Putamen (tissue), 1 donor: ENCODE results near the gene CYP3A5.
"Not testable (repeated sequence)": the region's sequence is repeated elsewhere in the genome, so short reads cannot be mapped to it uniquely, and the experiment has no call there.

Source experiments
- DNase-seq: peaks from one replicate; pipeline ENCODE4 v3.0.0-alpha.2; 2016; ENCODE audit warnings: low spot score

Gene CYP3A5

DNA sequence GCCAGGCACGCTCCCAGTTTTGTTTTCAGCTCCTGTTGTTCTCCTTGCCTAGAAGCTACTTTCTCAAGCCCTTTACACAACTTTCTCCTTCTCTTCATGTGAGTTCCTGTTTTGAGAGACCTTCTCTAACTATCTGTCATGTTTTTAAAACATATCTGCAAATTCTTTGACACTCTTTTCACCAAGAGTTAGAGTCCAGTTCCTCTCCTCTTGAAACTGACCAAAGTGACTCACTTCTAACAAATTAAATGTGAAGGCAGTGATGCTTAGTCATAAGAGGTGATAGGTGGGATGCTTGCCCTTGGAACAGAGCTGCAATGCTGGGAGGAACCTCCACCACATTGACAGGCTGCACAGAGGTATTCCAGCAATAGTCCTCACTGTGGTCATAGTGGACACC, 37.8 kb downstream of the CYP3A5 start:
- no peak for DNase-seq

DNA sequence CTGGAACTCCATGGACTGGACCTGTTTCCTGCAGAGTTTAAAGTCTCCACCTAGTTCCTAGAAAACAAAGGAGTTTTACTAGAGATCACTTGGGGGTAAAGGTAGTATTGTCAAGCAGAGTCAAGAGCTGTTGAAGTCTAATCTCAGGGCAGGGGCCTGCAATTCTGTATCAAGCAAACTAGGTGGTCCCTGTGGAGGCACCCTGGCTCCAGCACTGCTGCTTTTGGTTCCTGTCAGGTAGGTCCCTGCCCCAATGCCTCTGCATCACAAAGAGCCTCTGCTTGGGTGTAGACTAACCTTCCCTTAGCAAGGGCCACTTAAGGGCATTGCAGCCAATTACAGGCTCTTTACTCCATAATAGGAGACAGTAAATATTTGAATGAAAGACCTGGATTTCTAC, 40.5 kb downstream of the CYP3A5 start:
- no peak for DNase-seq

DNA sequence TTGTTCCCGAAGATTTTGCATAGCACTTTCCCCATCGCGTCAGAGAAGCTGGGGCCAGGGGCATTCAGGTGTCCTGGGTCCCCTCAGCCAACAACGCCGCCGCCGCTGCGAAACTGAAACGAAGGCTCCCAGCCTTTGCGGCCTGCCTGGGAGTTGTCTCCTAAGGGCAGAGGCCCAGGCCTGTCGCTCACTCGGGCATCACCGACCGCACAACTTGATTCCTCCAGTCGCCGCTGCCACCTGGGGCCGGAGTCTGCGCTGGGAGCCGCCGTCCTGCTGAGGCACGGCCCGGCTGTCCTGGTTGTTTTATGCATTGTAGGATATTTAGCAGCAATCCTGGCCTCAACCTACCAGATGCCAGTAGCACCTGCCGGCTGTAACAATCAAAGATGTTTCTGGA, 41.1 kb downstream of the CYP3A5 start:
- no peak for DNase-seq

DNA sequence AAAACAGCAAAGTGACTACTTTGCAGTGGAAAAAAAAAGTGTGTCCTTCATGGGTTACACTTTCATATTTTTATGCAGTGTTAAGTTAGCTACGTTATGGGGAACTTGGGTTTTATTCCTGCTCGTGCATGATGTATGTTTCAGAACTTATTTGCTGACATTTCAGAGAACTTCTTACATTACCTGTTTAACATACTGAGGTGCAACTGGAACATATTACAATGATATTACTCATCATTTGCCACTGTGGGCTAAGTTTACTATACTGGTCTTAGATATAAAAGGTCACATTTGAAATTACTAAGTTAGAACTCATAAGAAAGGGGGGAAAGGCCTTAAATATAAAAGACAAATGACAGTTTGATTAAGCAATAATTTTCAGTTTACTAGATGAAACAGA, 42.4 kb downstream of the CYP3A5 start:
- not testable (repeated sequence) for DNase-seq

DNA sequence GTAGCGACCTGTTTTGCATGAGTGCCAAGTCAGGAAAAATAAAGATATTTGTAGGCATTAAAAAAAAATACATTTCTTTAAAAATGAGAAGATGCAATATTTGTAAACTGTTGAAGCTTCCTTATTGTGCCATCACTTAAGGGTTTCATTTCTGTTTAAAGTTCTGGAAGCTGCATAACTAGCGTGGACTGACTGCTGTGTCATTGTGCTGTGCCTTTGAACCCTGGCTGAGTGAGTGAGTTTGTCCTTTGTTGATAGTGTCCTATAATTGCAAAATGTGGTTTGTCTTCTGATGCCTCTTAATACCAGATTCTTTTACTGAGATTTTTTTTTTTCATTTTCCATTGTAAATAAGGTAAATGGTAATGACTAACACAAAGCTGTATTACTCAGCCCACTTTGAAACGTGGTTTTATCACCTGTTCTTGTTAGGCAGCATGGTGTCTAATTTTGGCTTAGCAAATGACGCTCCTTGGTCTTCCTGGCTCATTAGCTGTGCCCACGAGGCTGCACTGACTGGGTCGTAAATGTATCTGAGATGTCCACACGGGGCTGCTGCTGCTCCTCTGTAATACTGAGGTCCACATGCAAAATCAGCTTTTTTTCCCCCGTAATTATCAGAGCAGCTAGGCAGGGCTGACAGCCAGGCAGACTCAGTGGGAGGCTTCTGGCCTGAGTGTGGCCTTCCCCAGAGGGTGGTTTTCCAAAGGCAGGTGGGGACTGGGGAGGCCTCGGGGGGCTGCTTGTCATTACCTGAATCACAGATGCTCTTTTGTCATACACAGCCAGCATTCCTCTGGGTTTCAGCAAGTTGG, 48.3 kb downstream of the CYP3A5 start:
- DNase-seq = no peak

DNA sequence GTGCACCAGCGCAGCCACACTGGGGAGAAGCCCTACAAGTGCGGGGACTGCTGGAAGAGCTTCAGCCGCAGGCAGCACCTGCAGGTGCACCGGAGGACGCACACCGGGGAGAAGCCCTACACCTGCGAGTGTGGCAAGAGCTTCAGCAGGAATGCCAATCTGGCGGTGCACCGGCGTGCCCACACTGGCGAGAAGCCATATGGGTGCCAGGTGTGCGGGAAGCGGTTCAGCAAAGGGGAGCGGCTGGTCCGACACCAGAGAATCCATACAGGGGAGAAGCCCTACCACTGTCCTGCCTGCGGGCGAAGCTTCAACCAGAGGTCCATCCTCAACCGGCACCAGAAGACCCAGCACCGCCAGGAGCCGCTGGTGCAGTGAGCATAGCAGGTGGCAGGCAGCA, 50.2 kb downstream of the CYP3A5 start:
- no peak for DNase-seq

DNA sequence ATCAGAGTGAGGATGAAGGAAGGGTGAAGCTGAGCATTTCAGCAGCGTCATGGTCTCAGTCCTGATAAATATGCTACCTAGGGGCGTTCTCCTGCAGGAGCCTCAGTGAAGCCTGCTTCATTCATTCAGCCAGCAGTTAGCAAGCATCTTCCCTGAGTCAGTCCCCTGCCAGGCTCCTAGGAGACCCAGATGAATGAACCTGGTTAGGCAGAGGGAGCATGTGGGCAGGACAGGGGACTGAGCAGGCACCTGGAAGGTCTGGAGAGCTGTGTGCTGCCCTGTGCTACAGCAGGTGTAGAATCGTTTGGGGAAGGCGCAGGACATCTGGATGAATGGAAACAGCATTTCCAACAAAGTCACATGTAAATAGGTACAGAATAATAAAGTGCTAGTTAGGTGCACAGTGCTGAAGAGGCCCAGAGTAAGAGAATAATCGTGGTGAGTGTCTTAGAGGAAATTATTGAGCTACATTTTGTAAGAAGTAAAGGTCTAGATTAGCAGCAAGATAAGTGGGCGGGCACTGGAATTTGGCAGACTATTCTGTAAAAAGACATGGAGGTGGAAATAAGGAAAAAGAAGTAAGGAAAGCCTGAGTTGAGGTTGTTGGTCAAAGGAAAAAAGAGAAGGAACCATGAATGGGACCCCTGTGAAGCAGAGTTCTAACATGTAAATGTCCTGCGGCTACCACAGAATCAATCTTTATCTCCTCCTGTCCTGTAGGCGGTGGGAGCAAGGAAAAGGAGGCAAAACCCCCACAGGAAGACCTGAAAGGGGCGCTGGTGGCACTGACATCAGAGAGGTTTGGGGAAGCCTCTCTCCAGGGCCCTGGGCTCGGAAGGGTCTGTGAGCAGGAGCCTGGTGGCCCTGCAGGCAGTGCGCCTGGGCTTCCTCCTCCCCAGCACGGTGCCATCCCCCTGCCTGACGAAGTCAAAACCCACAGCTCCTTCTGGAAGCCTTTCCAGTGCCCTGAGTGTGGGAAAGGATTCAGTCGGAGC, 51.0 kb downstream of the CYP3A5 start:
- peak; percentile 32 for DNase-seq

DNA sequence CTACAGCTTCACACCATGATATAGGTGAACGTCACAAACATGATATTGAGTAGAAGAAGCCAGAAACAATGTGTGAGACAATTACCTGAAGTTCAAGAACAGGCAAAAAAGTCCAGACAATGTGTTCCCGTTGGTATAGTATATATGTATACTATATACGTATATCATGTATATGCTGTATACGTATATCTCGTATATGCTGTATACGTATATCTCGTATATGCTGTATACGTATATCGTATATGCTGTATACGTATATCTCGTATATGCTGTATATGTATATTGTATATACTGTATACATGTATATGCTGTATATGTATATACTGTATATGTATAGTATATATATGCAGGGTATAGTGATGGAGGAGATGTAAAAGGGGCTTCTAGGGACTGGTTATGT, 52.3 kb downstream of the CYP3A5 start:
- DNase-seq = no peak

DNA sequence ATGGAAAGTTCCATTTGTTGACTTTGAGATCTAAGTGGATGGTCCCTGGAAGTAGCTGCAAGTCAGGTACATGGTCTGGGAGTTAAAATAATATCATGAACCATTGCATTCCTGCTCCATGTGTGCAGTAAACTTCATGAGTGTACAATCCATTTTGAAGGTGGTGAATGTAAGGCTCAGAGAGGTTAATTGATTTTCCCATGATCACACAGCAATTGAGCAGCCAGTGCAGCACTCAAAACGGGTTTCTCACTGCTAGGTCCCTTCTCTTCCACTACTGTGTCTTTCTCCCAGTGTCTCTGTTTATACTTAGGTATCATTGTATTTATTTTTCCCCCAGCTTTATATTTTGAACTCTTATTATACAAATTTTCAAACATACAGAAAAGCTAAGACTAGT, 53.1 kb downstream of the CYP3A5 start:
- DNase-seq = no peak

DNA sequence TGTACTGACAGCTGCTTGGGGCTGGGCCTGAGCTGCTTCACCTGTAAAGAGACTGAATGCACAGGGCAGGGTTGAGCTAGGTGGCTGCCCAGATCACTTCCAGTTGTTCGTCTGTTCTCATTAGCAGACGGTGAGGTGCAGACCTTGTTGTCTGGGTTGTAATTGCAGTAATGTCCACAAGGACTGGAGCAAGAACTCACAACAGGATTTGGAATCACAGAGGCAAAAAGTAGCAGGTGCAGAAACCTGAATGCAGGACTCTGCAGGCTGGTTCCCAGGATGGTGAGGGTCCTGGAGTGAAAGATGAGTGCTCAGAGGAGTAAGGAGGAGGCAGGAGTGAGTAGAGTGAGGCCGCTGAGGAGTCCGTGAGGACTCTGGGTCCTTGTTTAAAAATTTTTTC, 53.8 kb downstream of the CYP3A5 start:
- no peak for DNase-seq

DNA sequence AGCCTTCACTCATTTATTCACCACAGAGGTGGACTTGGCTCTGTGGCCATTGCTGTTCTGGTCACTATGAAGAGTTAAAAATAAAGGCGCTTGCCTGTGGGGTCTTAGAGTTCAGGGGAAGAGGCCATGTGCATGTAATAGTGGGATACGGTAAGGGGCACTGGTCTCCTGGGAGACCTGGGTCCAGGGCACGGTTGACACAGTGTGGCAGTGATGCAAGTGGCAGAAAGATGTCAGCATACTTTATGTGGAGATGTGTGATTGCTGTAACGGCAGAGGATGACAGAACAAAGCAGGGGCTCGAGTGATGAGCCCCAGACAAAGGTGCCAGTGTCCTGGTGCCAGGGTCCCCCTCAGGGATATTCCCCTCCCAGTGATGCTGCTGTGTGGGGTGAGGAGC, 54.5 kb downstream of the CYP3A5 start:
- no peak for DNase-seq

DNA sequence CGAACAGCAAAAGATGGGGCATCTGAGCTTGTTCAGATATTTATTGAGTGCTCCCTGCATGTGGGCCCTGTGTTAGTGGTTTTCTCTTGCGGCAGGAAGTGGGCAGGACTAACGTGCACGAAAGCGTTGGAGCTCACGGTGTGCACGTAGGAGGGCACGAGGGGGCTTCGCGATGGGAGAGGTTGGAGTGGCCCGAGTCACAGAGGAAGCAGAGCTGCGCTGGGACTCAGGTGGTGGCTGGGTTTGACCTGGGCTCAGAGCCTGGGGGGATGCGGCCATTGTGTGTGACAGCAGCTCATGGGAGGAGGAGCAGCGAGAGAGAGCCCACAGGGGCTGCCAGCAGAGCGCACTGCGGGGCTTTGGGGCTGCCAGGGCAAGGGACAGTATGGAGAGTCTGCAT, 55.3 kb downstream of the CYP3A5 start:
- DNase-seq = no peak

DNA sequence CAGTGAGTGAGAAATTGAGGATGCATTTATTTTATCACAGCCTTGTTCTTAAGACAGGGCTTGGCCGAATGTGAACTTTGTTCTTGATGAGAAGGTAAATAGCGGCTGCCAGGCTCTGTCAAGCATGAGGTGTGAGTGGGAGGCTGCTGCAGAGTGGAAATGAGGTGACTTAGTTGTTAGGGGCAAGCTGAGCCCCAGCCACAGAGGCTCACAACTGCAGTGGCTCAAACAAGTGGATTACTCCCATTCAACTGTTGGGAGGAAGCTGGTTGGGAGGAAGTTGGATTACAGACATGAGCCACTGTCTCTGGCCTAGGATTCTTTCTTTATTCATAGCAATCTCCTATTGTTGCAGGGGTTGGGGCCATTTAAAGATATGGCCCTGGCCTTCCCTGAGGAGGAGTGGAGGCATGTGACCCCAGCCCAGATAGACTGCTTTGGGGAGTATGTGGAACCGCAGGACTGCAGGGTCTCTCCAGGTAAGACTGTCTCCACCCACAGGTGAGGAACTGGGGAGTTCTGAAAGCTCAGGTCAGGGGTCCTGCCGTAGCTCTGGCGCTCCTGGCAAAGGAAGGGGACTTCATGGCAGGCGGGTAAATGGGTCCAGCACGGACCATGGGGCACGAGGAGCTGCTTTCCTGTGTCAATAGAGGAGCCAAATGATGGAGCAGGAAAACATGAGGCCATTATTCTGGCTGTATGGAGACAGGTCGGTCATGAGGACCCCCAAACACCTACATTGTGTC, 55.9 kb downstream of the CYP3A5 start:
- DNase-seq = peak; percentile 12

DNA sequence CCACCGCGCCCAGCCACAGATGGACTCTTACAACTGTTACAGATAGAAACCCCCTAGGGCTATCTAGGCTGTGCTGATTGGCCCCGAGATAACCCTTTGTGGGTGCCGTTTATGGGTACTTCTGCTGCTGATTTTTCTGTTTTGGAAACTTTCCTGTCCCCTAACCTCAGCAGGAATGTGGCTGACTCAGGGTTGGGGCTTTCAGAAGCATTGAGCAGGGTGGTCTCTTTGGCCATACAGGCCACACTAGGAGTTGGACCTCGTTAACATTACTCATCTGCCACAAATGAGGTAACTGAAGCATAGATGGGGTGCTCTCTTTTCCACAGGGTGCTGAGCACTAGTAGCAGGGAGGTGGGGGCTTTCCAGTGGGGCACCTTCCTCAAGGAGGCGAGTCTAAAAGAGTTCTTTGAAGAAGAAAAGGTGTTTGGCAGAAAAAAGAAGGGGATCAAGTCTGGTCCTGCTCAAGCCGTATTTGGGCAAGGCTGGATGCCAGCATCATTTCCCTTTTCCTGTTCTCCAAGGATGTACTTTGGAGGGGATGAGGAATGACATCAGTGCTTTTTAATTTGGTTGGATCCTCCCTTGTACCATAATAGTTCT, 56.6 kb downstream of the CYP3A5 start:
- no peak for DNase-seq

DNA sequence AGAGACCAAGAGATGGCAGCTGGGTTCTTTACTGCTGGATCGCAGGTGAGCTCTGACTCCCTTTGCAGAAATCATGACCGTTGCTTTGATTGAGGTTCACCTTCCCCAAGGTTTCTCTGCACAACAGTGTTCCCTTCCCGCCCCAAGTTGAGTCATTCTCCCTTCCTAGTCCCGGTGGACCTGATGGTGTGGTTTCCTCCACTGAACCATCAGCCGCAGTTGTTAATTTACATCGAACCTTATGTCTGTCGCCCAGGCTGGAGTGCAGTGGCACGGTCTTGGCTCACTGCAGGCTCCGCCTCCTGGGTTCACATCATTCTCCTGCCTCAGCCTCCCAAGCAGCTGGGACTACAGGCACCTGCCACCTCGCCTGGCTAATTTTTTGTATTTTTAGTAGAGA, 57.2 kb downstream of the CYP3A5 start:
- no peak for DNase-seq

DNA sequence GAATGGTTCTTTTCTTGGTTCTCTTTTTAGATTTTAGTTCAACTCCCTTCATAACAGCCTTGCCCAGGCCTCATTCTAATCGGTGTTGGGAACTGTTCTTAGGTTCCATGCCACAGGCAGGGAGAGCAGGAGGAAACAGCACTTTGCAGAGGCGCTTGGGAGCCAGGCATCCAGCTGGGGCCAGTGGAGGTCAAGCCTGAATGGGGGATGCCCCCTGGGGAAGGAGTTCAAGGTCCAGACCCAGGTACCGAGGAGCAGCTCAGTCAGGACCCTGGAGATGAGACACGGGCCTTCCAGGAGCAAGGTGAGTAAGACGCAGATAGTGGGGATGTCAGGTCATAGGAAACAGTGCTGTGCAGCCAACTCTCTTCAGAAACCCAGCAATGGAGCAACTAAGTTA, 58.5 kb downstream of the CYP3A5 start:
- no peak for DNase-seq

DNA sequence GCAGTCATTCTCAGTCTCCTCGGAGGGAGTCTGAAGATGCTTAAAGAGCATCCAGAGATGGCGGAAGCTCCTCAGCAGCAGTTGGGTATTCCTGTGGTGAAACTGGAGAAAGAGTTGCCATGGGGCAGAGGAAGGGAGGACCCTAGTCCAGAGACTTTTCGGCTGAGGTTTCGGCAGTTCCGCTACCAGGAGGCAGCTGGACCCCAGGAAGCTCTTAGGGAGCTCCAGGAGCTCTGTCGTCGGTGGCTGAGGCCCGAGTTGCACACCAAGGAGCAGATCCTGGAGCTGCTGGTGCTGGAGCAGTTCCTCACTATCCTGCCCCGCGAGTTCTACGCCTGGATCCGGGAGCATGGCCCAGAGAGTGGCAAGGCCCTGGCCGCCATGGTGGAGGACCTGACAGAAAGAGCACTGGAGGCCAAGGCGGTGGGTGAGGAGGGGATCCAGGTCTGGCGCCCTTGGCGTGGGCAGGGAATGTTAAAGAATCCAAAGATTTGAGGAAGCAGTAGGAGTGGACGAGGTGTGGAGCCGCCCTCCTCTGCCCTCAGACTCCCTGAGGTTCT, 60.1 kb downstream of the CYP3A5 start:
- no peak for DNase-seq

DNA sequence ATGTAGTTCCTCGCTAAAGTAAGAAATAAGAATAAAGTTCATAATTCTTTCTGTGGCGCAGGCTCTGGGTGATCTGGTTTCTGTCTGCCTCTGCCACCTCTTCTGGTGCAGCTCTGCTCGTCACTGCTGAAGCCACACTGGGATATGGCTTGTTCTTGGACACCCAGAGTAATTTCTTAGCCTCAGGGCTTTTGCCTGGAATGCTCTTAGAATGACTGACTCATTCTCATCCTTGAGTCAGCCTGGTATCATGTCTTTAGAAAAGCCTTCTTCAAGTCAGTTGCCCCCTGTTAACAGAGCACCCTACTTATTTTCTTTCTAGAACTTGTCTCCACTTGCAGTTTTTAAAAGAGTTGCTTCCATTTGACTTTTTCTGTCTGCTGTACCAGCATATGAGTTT, 61.1 kb downstream of the CYP3A5 start:
- no peak for DNase-seq

DNA sequence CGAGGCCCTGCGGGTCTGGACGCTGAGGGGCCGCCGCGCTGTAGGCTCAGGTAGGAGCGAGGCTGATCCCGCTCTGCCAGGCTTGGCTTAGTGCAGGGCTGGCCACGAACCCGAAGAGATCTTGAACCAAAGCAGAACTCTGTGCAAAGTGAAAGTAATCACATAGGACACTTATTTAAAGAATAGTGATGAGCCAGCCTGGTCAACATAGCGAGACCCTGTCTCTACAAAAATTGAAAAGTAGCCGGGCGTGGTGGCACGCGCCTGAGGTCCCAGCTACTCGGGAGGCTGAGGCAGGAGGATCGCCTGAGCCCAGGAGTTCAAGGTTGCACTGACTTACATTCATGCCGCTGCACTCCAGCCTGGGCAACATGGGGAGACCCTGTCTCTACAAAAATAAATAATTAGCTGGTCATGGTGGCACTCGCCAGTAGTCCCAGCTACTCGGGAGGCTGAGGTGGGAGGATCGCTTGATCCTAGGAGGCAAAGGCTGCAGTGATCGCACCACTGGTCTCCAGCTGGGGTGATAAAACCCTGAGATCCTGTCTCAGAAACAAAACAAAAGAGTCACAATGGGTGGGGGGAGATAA, 62.5 kb downstream of the CYP3A5 start:
- DNase-seq = no peak

DNA sequence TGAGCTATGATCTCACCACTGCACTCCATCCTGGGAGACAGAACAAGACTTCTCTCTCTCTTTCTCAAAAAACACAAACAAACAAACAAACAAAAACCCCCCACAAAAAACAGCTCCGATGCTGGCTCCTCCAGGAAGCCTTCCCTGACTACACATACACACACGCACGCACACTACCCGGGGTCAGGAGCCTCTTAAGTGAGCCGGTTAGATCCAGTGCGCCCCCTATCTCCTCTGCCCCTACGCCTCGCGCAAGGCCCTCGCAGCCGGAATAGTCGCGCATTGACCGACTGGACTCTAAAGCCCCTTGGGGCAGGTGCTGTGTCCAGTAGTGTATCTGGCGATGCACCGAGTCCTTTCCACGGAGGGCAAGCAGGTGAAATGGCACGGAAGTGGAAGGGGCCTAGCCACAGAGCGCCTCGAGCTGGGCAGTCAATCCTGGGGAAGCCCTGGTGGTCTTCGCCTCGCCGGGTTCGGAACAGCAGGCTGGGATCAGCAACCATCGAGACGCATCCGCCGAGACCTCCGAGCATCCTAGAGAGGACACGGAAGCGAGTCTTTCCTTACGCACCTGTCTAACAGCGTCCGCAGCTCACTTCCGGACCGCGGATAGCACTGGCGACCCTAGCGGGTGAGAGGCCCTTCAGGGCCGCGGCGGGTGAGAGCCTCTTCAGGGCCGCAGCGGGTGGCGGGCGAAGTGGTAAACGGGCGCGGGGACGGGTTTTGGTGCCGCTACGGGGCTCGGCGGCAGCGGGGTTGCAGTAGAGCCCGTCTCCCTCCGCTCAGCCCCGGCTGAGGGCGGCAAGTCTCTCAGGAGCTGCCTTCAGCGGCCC, 63.2 kb downstream of the CYP3A5 start, which contains the start of gene ZSCAN25:
TSS of gene ZSCAN25 (plus strand) at position 588 of the 833 bp plus-strand sequence. CDS start 2,661 bp downstream, outside the sequence.
- DNase-seq = peak; percentile 87
